SH-SY5Y (cell line): ENCODE data around the gene PLCXD3.

ENCODE experiments used
- GATA2 ChIP-seq: IDR thresholded peaks from 2 replicates; pipeline ENCODE4 v1.6.1; 2011; ENCODE audit warnings: mild to moderate bottlenecking, low read depth, low read length
- GATA3 ChIP-seq: IDR thresholded peaks from 2 replicates; pipeline ENCODE4 v1.6.1; 2011; ENCODE audit warnings: low read depth, mild to moderate bottlenecking, low read length, moderate library complexity

GRCh38 chr5:41559184-41559583 is 48.8 kb upstream of the PLCXD3 start:
- TF ChIP-seq GATA2 (no peak), GATA3 (no peak)
